GM18907 (cell line): ENCODE measurements around the gene NFX1.
"Not testable (repeated sequence)": the region's sequence is repeated elsewhere in the genome, so short reads cannot be mapped to it uniquely, and the experiment has no call there.

Source experiments
- ATAC-seq: cut with Tn5 transposase; IDR thresholded peaks from one replicate; pipeline ENCODE4 v1.9.1; 2021; ENCODE audit warnings: mild to moderate bottlenecking, moderate library complexity; ENCODE audit not compliant: unreplicated experiment

NFX1 gene

DNA sequence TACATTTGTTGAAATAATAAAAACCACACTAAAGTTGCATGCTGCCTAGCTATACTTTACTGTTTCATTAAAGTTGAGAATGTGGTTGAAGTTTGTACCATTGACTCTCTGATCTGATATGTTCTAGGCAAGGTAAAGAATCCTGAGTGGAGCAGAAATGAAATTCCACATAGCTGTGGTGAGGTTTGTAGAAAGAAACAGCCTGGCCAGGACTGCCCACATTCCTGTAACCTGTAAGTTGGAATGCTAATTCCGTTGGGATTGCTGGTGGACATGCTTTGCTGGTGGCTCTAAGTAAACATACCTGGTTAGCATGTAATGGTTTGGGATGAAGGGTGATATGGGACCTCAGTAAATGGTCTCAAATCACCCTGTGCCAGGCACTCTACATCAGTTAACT is 16.8 kb downstream of the NFX1 start:
- ATAC-seq, result no peak

DNA sequence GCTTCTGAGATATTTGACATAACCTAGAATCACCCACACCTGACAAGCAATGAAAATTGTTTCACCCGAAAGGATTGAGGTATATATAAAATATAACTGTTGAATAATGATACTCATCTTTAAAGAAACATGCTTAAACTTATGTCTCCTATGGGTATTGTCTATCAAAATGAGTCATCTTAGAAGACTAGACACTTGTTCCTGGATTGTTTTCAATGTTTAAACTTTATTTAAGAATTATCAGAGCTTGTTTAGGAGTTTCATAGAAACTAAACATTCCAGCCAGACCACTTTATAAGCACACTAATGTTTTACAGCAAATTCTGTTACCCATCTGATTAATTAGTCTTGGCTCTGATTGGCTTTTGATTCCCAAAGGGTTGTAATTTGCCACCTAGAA is 19.6 kb downstream of the NFX1 start:
- ATAC-seq, result no peak

DNA sequence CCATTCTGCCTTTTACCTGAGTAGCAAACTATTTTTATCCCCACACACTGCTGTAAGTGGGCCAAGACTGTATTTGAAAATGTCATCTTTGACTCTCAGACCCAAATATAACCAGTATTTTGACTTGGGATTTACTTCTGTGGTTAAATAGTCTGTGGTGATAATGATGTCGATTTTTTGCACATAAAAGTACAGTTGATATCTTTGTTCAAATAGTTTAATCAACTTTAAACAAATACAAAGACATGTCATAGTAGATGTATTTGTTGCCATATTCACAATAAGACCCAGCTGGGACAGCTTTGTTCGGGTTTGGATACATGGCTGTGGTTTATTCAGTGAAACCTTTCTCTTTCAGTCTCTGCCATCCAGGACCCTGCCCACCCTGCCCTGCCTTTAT is 20.4 kb downstream of the NFX1 start:
- ATAC-seq, result no peak

DNA sequence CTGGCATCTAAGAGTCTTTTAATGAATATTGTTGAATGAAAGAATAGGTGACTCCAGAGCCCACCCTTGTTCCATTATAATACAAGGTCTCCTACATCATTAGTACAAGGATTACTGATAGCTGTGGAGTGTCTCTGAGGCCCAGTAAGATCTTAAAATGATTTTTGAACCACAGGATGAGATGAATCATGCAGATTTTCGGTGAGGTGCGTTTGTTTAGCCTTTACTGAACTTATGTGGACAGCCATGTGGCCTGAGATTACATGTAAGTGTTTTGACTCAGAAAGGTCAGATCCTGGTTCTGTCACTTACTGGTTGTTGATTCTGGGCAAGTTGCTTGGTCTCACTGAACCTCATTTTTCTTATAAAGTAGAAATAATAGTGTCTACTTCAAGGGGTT is 21.6 kb downstream of the NFX1 start:
- ATAC-seq, result no peak

DNA sequence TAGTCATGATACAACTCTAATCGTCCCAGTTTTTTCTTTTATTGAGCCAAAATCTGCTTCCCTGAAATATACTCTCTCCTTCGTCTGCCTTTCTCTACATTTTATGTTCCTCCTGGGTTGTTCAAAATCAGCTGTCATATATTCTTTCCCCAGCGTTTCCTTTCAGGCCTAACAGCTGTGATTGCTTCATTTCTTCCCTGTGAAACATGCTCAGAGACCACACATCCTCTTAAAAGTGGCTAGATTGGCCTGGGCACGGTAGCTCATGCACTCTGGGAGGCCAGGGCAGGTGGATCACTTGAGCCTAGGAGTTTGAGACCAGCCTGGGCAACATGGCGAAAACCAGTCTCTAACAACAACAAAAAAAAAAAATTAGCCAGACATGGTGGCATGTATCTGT is 25.1 kb downstream of the NFX1 start:
- no peak for ATAC-seq

DNA sequence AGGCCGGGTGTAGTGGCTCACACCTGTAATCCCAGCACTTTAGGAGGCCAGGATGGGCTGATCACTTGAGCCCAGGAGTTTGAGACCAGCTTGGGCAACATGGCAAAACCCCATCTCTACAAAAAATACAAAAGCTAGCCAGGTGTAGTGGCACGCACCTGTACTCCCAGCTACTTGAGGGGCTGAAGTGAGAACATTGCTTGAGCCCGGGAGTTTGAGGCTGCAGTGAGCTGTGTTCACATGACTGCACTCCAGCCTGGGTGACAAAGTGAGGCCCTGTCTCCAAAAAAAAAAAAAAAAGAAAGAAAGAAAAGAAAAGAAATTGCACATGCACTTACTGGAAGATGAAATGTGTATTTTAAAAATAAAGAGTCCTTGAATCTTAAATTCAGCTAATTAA is 26.8 kb downstream of the NFX1 start:
- not testable (repeated sequence) for ATAC-seq

DNA sequence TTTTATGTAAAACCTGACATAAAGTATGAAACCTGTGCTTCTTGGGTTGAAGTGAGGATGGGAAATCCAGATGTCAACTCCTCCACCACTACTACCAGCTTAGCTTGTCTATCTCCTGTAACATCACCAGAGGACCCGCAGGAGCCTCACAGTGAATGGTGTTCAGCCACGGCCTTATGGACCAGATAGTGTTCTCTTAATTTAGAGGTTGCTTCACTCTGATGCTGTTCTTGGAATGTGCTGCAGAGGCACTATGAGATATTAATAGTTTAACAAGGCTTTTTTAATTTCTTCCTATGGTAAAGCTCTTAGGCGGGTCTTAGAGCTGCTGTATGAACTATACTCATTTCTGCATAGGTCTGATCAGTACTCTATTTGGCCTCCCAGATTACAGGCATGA is 27.9 kb downstream of the NFX1 start:
- no peak for ATAC-seq

DNA sequence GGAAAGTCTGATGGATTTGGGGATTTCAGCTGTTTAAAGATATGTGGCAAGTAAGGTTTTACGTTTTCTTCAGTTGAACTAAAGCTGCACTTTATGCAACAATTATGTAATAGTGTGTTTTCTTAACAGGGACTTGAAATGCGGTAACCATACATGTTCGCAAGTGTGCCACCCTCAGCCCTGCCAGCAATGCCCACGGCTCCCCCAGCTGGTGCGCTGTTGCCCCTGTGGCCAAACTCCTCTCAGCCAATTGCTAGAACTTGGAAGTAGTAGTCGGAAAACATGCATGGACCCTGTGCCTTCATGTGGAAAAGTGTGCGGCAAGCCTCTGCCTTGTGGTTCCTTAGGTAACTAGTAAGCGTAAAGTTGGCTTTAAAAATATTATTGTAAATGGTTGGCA is 28.5 kb downstream of the NFX1 start:
- ATAC-seq, result no peak

DNA sequence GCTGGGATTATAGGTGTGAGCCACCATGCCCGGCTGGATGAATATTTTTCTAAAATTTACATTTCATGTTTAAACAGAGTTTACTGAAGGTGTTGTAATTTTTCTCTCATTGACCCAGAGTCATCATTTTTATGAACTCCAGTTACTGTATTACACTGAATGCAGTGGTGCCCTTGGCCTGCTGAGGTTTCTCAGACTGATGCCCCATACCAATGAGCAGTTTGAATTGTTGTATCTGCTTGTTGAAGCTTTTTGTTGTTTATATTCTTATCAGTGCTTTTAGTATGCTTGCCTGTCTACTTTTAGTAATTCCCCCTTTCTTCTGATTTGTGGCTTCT is 29.9 kb downstream of the NFX1 start:
- no peak for ATAC-seq

DNA sequence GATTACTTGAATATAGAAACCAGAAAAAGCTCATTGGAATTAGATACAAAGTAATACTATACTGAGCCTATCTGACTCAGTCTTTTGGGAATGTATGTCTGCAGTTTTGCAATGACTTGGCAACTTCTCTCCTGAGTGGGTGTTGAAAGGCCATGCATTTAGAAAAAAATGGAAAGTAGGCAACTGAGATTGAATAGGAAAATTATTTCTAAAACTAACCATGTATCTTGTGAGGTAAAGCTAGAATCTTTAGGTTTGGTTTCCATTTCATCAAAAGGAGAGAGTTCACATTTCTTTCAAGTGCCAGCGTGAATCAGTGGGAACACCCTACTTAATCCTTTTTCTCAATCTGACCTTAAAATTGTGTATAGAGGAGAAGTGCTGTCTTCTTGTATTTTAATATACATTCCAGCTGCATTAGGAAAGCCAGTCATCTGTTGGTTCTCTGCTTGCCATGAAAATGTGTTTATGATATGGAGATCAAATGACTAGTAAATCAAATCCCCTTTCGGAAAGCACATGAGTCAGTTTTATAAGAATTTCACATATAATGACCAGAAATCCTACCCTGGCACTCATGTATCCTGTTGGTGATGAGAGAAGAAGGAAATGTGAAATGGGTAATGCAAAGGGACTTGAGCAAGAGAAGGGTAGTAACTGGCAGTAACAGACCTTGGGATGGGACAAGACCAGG is 30.4 kb downstream of the NFX1 start:
- no peak for ATAC-seq

DNA sequence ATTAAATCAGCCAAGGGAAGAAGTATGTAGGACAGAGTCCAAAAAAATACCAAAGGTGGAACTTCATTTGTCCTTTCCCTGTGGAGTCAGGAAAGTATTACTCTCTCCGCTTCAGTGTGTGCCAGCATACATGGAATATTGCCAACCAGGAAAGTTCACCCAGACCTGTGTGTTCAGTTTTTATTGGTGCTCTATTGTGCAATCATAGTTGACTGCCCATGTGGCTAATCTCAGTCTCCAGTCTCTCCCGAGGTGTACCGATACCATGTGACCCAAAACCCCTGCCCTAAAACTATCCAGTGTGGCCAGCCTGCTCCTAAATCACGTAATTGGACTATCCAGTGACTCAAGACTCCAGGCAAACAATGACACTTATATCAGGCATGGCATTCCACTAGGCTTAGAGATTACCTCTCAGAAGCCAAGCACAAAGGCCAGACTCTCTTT is 38.8 kb downstream of the NFX1 start:
- ATAC-seq, result no peak

DNA sequence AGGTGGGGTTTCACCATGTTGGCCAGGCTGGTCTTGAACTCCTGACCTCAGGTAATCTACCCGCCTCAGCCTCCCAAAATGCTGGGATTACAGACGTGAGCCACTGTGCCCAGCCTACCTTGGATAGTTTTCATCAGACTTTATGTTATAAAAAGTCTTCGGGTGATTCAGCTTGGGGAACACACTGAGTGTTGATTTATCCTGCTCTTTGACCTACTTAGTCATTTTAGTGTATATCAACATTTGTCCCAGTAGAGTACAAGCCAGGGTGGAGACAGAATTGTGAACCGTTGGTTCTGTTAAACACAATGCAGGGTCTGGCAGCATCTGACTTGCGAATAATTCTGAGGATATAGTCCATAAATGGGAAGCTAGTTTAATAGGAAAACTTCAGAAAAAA is 39.7 kb downstream of the NFX1 start:
- no peak for ATAC-seq

DNA sequence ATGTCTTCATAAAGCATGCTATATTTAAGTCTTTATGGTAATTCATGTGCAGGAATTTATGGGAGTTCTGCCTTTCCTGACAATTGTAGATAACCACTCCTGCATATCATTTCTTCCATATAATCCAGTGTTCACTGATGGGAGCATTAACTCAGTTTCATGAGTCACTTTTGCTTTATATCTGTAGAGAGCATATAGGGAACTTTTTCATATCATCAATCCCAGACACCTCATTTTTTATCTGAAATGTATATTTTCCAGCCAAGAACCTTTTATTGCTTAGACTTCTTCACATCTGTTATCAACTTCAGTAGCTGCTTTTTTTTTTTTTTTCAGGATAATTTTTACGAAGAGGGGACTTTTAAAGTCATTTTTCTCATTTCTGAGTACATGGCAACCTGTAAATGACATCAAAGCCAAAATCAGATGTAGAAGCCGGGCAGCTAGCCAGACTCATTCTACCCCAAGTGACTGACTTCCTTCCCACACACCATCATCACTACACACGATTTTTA is 41.1 kb downstream of the NFX1 start:
- no peak for ATAC-seq

DNA sequence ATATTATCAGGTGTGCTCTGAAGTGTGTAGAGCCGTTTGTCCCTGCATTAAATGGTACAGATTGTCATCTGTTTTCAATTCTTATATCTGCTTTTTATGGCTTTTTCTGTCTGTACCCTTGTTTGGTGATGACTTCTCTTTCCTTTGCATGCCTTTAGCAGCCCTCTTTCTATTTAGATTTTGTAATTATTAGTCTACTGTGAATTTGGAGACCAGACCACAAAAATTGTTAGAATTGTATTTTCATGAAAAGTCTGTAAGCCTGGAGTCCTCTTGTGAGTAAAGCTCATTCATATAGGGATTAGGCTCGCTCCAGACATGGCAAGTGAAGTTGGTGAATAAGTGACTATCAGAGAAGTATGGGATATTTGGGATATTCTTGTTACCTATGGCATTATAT is 41.7 kb downstream of the NFX1 start:
- ATAC-seq, result no peak

DNA sequence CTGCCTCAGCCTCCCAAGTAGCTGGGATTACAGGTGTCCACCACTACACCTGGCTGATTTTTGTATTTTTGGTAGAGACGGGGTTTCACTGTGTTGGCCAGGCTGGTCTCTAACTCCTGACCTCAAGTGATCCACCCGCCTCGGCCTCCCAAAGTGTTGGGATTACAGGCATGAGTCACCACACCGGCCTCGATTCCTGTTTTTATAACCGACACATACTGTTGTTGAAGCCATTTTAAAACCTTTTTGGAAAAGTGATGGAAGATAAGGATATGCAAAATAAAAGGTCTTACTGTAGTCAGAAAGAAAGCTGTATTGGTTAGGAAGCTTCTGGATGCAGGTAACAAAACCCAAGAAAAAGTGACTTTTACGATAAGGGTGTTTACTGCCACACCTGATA is 42.6 kb downstream of the NFX1 start:
- not testable (repeated sequence) for ATAC-seq

DNA sequence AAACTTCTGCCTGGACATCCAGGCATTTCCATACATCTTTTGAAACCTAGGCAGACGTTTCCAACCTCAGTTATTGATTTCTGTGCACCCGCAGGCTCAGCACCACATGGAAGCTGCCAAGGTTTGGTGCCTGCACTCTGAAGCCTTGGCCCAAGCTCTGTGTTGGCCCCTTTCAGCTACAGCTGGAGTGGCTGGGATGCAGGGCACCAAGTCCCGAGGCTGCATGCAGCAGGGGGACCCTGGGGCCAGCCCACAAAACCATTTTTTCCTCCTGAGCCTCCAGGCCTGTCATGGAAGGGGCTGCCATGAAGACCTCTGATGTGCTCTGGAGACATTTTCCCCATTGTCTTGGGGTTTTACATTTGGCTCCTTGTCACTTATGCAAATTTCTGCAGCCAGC is 49.9 kb downstream of the NFX1 start:
- no peak for ATAC-seq

DNA sequence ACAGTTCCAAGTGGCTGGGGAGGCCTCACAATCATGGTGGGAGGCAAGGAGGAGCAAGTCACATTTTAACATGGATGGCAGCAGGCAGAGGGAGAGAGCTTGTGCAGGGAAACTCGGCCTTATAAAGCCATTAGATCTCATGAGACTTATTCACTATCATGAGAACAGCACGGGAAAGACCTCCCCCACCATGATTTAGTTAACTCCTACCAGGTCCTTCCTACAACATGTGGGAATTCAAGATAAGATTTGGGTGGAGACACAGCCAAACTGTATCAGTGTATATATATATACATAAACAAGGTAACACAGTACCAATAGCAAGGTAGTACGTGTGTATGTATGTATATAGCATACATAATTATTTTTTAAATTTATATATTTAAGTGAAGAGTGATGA is 50.9 kb downstream of the NFX1 start:
- ATAC-seq, result no peak

DNA sequence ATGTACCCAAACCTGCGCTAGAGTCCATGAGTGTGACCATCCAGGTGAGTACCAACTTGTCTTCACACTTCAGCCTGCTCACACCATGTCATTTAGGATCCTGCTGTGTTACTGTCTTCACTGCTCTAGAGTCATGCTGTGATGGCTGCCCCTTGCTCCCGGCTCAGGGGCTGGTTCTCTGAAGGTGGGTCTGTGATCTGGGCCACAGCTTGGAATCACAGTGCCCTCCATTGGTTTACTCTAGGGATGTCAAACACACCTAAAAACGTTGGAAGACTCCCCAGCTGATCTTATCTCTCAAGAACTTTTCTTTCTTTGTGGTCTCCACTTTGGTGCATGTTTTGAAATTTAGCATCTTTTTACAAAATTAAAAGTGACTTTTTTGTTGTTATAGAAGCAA is 53.8 kb downstream of the NFX1 start:
- ATAC-seq, result no peak

DNA sequence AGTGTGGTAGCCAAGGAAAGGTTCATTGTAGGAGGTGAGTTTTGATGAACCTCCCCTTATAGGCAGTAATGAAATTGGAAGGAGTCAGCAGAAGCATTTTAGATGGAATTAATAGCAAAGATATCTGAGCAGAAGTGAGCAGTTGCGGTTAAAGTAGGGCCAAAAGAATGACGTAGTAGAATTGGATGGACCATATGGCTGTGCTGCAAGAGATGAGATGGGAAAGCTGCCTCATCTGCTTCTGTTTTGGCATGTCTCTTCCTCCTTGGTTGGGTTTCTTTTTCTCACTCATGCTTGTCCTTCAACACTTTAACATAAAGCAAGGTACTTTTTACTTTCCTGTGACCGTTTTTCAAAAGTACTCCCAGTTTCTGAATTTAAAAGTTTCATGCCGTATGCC is 56.2 kb downstream of the NFX1 start:
- no peak for ATAC-seq

DNA sequence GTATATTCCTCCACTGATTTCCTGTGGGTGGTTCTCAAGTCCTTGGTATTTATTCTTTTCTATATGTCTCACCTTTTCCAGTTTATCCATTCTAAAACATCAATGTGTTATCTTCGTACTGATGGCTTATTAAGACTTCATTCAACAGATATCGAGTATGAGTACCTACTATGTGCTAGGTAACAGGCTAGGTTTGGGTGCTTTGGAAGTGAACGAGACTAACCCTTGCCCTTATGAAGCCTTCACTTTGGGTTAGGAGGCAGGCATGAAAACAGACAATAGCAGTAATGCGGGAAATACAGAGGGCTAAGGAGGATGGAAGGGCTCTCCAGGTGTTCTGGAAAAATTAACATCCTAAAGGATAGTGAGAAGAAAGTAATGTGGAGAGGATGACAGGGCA is 58.7 kb downstream of the NFX1 start:
- no peak for ATAC-seq

DNA sequence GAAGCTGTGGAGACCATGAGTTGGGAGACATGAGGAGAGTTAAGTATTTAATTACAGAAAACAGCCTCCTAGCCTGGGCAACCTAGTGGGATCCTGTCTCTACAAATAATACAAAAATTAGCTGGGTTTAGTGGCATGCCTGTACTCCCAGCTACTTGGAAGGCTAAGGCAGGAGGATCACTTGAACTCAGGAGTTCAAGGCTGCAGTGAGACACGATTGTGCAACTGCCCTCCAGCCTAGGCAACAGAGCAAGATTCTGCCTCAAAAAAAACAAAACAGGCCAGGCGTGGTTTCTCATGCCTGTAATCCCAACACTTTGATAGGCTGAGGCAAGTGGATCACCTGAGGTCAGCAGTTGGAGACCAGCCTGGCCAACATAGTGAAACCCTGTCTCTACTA is 59.4 kb downstream of the NFX1 start:
- no peak for ATAC-seq

DNA sequence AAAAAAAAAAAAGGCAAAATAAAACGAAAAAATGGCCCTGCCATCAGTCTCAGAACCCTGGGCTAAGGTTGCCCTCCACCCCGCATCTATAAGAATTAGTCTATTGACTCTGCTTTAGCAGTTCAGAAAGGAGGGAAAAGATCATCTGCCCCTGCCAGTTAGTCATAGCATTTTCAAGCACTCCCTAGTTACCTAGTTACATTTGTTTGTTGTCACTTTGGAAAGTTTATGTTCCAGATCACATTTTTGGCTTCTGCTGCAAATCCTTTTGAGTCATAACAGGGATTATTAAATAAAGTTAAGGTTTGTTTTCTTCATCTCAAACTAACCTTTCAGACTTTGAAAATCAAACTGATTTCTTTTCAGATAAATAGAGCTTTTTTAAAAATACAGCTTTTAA is 60.0 kb downstream of the NFX1 start:
- no peak for ATAC-seq

DNA sequence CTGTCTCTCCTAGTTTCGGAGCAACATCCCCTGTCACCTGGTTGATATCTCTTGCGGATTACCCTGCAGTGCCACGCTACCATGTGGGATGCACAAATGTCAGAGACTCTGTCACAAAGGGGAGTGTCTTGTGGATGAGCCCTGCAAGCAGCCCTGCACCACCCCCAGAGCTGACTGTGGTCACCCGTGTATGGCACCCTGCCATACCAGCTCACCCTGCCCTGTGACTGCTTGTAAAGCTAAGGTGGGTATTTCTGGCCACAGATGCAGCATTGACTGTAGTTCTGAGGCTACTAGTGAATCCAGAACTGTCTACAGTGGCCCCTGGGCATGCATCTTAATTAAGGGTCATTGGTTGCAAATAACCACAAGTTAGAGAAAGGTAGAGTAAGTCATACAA is 61.2 kb downstream of the NFX1 start:
- ATAC-seq, result no peak
